HepG2 (cell line): ENCODE results near the gene MCOLN1. TPM values are rescaled to one million over a fixed set of nuclear protein-coding genes. Genes with fewer than 3 reads are reported as not detected.

Experiments
- ATAC-seq: fragments of 200-7000 bp; cut with Tn5 transposase; 3 replicates; pipeline ENCODE4 v1.9.1; 2020; ENCODE audit warnings: mild to moderate bottlenecking, moderate library complexity
- BruUV-seq: library from RNA; stranded (reverse); fragments of 400-500 nt; replicated peaks from 2 replicates; lab custom pipeline; 2021; lab: Mats Ljungman, UMichigan
- CTCF ChIA-PET: fragments of 300-600 bp; formaldehyde crosslinking; extraction: SDS; loops from one replicate; lab custom pipeline; 2021; ENCODE audit warnings: low total read pairs, inconsistent platforms, low intra/inter-chr PET ratio; lab: Yijun Ruan, JAX
- POLR2A ChIA-PET: fragments of 350-600 bp; sonication (Branson Sonifier 250); formaldehyde crosslinking; loops from one replicate; lab custom pipeline; 2020; ENCODE audit warnings: antibody characterized with exemption, inconsistent platforms; lab: Yijun Ruan, JAX
- DNase-seq: peaks from one replicate; pipeline ENCODE4 v3.0.0-alpha.2; 2015; ENCODE audit warnings: low spot score
- FAIRE-seq: peaks from 3 replicates; lab custom pipeline; 2011; peaks lifted over from hg19 to GRCh38; lab: Jason Lieb, UNC
- H2AFZ ChIP-seq: one replicate; pipeline ENCODE4 v1.6.1; 2011; ENCODE audit warnings: low read length, inconsistent platforms
- H3K27ac ChIP-seq: fragments of 300-600 bp; 3 replicates; pipeline ENCODE4 v1.8.0; 2011; ENCODE audit warnings: mixed run types, mild to moderate bottlenecking, mixed read lengths, low read length, inconsistent platforms; ENCODE audit not compliant: insufficient read depth; ENCODE audit errors: extremely low read length
- H3K27me3 ChIP-seq, 2 experiments: fragments of 200-600 bp in 1 of 2; 2 replicates in 1 of 2; 3 replicates in 1 of 2; pipeline versions ENCODE4 v1.6.0 to v1.8.0; 2011; ENCODE audit warnings: low read length in 2 of 2, mild to moderate bottlenecking in 2 of 2, moderate library complexity in 2 of 2, inconsistent platforms in 1 of 2; ENCODE audit not compliant: insufficient read depth in 2 of 2, control insufficient read depth in 1 of 2
- H3K36me3 ChIP-seq, 2 experiments: fragments of 200-600 bp in 1 of 2; replicated peaks in 1 of 2; 2 replicates in 1 of 2; 3 replicates in 1 of 2; pipeline versions ENCODE4 v1.5.1 to v1.8.0; 2011; ENCODE audit warnings: low read length in 2 of 2, inconsistent platforms in 1 of 2; ENCODE audit not compliant: insufficient read depth in 2 of 2, control insufficient read depth in 1 of 2
- H3K4me1 ChIP-seq: 2 replicates; pipeline ENCODE4 v1.5.1; 2012; ENCODE audit warnings: low read length, inconsistent platforms; ENCODE audit not compliant: insufficient read depth
- H3K4me2 ChIP-seq: 2 replicates; pipeline ENCODE4 v1.6.0; 2011; ENCODE audit warnings: low read depth, low read length, inconsistent platforms
- H3K4me3 ChIP-seq, 3 experiments: fragments of 200-600 bp in 1 of 3; sonication (generic), shearing (Covaris generic) in 1 of 3; replicated peaks in 1 of 3; 2 replicates each; pipeline ENCODE4 v1.5.1; 2011 to 2016; ENCODE audit warnings: low read length in 3 of 3, inconsistent platforms in 2 of 3, low read depth in 2 of 3, mild to moderate bottlenecking in 2 of 3, control low read depth in 1 of 3, mixed read lengths in 1 of 3; ENCODE audit not compliant: insufficient read depth in 1 of 3
- H3K79me2 ChIP-seq: one replicate; pipeline ENCODE4 v1.6.1; 2011; ENCODE audit warnings: low read length, inconsistent platforms; ENCODE audit not compliant: insufficient read depth
- H3K9ac ChIP-seq: 2 replicates; pipeline ENCODE4 v1.6.0; 2011; ENCODE audit warnings: mild to moderate bottlenecking, low read depth, low read length, inconsistent platforms; ENCODE audit not compliant: insufficient read depth
- H3K9me3 ChIP-seq: 2 replicates; pipeline ENCODE4 v1.5.1; 2012; ENCODE audit warnings: mild to moderate bottlenecking, low read length
- H4K20me1 ChIP-seq: 2 replicates; pipeline ENCODE4 v1.6.0; 2011; ENCODE audit warnings: inconsistent platforms, mild to moderate bottlenecking, low read length, moderate library complexity; ENCODE audit not compliant: insufficient read depth
- CSRNP1 ChIP-seq: sonication (generic); formaldehyde crosslinking; IDR thresholded peaks from 2 replicates; pipeline ENCODE4 v1.8.1; 2023; ENCODE audit warnings: mild to moderate bottlenecking, missing genetic modification reagents
- CTCF ChIP-seq: sonication (generic); formaldehyde crosslinking; IDR thresholded peaks from 2 replicates; pipeline ENCODE4 v1.5.0; 2020; ENCODE audit warnings: mild to moderate bottlenecking, missing genetic modification reagents, moderate library complexity
- ETS1 ChIP-seq: sonication (generic); formaldehyde crosslinking; IDR thresholded peaks from 2 replicates; pipeline ENCODE4 v1.4.0; 2020; ENCODE audit warnings: missing genetic modification reagents
- HMGA1 ChIP-seq: sonication (generic); formaldehyde crosslinking; conservative IDR thresholded peaks from 2 replicates; pipeline ENCODE4 v1.4.0; 2020; ENCODE audit warnings: missing genetic modification reagents
- MED1 ChIP-seq: sonication (generic); formaldehyde crosslinking; IDR thresholded peaks from 2 replicates; pipeline ENCODE4 v1.4.0; 2020; ENCODE audit warnings: missing genetic modification reagents
- SP2 ChIP-seq: sonication (generic); formaldehyde crosslinking; IDR thresholded peaks from 2 replicates; pipeline ENCODE4 v1.5.1; 2020; ENCODE audit warnings: mild to moderate bottlenecking, missing genetic modification reagents
- STAG1 ChIP-seq: sonication (generic); formaldehyde crosslinking; IDR thresholded peaks from 2 replicates; pipeline ENCODE4 v1.4.0; 2020; ENCODE audit warnings: missing genetic modification reagents
- TRAFD1 ChIP-seq: sonication (generic); formaldehyde crosslinking; IDR thresholded peaks from 2 replicates; pipeline ENCODE4 v1.5.1; 2020; ENCODE audit warnings: missing genetic modification reagents, mild to moderate bottlenecking, borderline replicate concordance
- YY1 ChIP-seq: IDR thresholded peaks from 2 replicates; pipeline ENCODE4 v1.6.1; 2011; ENCODE audit warnings: low read length, low read depth, moderate library complexity, mild to moderate bottlenecking; ENCODE audit not compliant: insufficient read depth, insufficient replicate concordance
- ZNF205 ChIP-seq: IDR thresholded peaks from 2 replicates; pipeline ENCODE4 v1.6.1; 2018; ENCODE audit warnings: missing biosample characterization, missing genetic modification reagents
- ZNF317 ChIP-seq: sonication (generic); formaldehyde crosslinking; IDR thresholded peaks from 2 replicates; pipeline ENCODE4 v1.5.0; 2020; ENCODE audit warnings: mild to moderate bottlenecking, missing genetic modification reagents
- ZNF335 ChIP-seq: sonication (generic); formaldehyde crosslinking; IDR thresholded peaks from 2 replicates; pipeline ENCODE4 v1.4.0; 2020; ENCODE audit warnings: missing genetic modification reagents
- ZNF747 ChIP-seq: sonication (generic); formaldehyde crosslinking; IDR thresholded peaks from 2 replicates; pipeline ENCODE4 v1.8.1; 2023; ENCODE audit warnings: missing genetic modification reagents, mild to moderate bottlenecking, borderline replicate concordance
- WGBS: methylation state at CpG from one replicate; pipeline ENCODE4 v1.1.6; 2017; ENCODE audit warnings: low lambda C conversion rate; 5-methylcytosine and 5-hydroxymethylcytosine counted together
- in situ Hi-C: cut with HindIII; loops from 2 replicates; pipeline ENCODE4 v1.10.0; 2017; ENCODE audit warnings: low pct_unique_long_range_greater_than_20kb; ENCODE audit not compliant: extremely low pct_ligation_motif_present
- intact Hi-C: fragments of 100-400 bp; cut with micrococcal nuclease; formaldehyde crosslinking; loops from one replicate; pipeline ENCODE4 v1.10.0; 2022; ENCODE audit not compliant: unreplicated experiment
- polyA plus RNA-seq, 8 experiments: library from polyadenylated mRNA; depleted of rRNA in 3 of 8; stranded (reverse) in 7 of 8; unstranded in 1 of 8; fragments of >200 nt; fragmentation: Illumina TruSeq in 4 of 8; extraction: Trizol in 4 of 8; gene quantifications; 2 replicates each; pipeline versions ENCODE4 v1.2.1 to v1.2.3, GENCODE V29; 2011 to 2016; ENCODE audit warnings: low read depth in 4 of 8, missing spikeins in 1 of 8, mixed read lengths in 1 of 8; ENCODE audit not compliant: insufficient read depth in 1 of 8
- total RNA-seq, 5 experiments: library from RNA; depleted of rRNA; stranded (reverse); fragments of >200 nt; fragmentation: Illumina TruSeq; extraction: Trizol; gene quantifications; 2 replicates each; pipeline ENCODE4 v1.2.3, GENCODE V29; 2016; ENCODE audit warnings: low read depth in 1 of 5

The MCOLN1 gene
- total and polyA plus RNA-seq, 2 of the 13 experiments (the other 11 are each of a cell fraction or from before 2014, with no cell fraction given) = 3.4 to 15.7 TPM

- intact Hi-C loops (no loop called here), in situ Hi-C loops (no loop called here)
- ATAC-seq (no peak), FAIRE-seq (no peak), DNase-seq (no peak)
- ChIA-PET POLR2A (no interaction called here), CTCF (no interaction called here)
- H4K20me1 ChIP-seq = no peaks in the 10 kb centered on the region
- no peak overlapping the region for H2AFZ ChIP-seq
- 91% methylated on average over 6 of the region's 11 CpGs for WGBS
- H3K4me2 ChIP-seq = no peak overlapping the region
- H3K9ac ChIP-seq = no peak overlapping the region
- peaks cover 1 to 8% of the 10 kb centered on the region in 2 experiments; a peak in 3 of 5 replicates for H3K36me3 ChIP-seq
- H3K9me3 ChIP-seq = no peaks in the 10 kb centered on the region
- no peak overlapping the region for H3K27ac ChIP-seq
- H3K4me3 ChIP-seq = no peak overlapping the region
- no TSS peak for BruUV-seq
- H3K27me3 ChIP-seq = no peaks in the 10 kb centered on the region
- H3K79me2 ChIP-seq = no peaks in the 10 kb centered on the region
- TF ChIP-seq HMGA1 (CRISPR knock-in tag) (no peak), ZNF205 (CRISPR knock-in tag) (no peak), MED1 (CRISPR knock-in tag) (no peak), TRAFD1 (CRISPR knock-in tag) (no peak), ZNF747 (CRISPR knock-in tag) (no peak), YY1 (no peak), CTCF (CRISPR knock-in tag) (no peak), STAG1 (no peak), CSRNP1 (CRISPR knock-in tag) (no peak), ETS1 (CRISPR knock-in tag) (no peak), ZNF317 (CRISPR knock-in tag) (no peak), ZNF335 (no peak), SP2 (no peak)
- H3K4me1 ChIP-seq = no peaks in the 10 kb centered on the region
These were observed 19.5 kb downstream of the MCOLN1 start for GRCh38 chr19:7541828-7542443.
